GM23338 (cell line): ENCODE results near the gene HGF.

Experiments
- POLR2AphosphoS5 ChIP-seq: IDR thresholded peaks from 2 replicates; pipeline ENCODE4 v1.6.1; 2016; ENCODE audit warnings: antibody characterized with exemption, low read depth
- TF ChIP-seq, protein P1 (sequence below), 2 experiments: fragments of 200-600 bp in 1 of 2; sonication (generic) in 1 of 2; conservative IDR thresholded peaks; 2 replicates each; pipeline versions ENCODE4 v1.5.1 to v1.6.1; 2016 to 2017; ENCODE audit warnings: antibody characterized with exemption in 2 of 2, low read depth in 2 of 2, mild to moderate bottlenecking in 2 of 2, moderate library complexity in 1 of 2
- TF ChIP-seq, protein P2 (sequence below): IDR thresholded peaks from one replicate; pipeline ENCODE4 v1.6.1; 2018; ENCODE audit warnings: antibody characterized with exemption; ENCODE audit not compliant: unreplicated experiment

DNA sequence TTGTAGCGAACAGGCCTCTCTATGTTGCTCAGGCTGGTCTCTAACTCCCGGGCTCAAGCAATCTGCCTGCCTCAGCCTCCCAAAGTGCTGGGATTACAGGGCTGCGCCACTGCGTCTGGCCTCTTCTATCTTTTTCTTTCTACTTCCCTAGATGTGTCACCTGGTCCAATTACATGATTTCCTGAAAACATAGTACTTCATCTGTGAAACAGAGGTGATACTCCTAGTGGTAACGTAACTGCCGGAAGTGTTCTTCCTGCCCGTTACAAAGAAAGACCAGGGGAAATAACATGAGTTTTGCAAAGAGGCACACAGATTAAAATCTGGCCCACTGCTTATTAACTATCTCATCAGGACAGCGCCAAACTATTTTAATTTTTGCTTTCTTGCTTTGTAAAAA lies 18.4 kb upstream of the HGF start:
- TF ChIP-seq, protein P1, sequence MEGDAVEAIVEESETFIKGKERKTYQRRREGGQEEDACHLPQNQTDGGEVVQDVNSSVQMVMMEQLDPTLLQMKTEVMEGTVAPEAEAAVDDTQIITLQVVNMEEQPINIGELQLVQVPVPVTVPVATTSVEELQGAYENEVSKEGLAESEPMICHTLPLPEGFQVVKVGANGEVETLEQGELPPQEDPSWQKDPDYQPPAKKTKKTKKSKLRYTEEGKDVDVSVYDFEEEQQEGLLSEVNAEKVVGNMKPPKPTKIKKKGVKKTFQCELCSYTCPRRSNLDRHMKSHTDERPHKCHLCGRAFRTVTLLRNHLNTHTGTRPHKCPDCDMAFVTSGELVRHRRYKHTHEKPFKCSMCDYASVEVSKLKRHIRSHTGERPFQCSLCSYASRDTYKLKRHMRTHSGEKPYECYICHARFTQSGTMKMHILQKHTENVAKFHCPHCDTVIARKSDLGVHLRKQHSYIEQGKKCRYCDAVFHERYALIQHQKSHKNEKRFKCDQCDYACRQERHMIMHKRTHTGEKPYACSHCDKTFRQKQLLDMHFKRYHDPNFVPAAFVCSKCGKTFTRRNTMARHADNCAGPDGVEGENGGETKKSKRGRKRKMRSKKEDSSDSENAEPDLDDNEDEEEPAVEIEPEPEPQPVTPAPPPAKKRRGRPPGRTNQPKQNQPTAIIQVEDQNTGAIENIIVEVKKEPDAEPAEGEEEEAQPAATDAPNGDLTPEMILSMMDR (conservative IDR thresholded peaks at IDR 0.05; ENCODE audit: low read depth in 2 of 2) = no peak
- TF ChIP-seq, protein P2, sequence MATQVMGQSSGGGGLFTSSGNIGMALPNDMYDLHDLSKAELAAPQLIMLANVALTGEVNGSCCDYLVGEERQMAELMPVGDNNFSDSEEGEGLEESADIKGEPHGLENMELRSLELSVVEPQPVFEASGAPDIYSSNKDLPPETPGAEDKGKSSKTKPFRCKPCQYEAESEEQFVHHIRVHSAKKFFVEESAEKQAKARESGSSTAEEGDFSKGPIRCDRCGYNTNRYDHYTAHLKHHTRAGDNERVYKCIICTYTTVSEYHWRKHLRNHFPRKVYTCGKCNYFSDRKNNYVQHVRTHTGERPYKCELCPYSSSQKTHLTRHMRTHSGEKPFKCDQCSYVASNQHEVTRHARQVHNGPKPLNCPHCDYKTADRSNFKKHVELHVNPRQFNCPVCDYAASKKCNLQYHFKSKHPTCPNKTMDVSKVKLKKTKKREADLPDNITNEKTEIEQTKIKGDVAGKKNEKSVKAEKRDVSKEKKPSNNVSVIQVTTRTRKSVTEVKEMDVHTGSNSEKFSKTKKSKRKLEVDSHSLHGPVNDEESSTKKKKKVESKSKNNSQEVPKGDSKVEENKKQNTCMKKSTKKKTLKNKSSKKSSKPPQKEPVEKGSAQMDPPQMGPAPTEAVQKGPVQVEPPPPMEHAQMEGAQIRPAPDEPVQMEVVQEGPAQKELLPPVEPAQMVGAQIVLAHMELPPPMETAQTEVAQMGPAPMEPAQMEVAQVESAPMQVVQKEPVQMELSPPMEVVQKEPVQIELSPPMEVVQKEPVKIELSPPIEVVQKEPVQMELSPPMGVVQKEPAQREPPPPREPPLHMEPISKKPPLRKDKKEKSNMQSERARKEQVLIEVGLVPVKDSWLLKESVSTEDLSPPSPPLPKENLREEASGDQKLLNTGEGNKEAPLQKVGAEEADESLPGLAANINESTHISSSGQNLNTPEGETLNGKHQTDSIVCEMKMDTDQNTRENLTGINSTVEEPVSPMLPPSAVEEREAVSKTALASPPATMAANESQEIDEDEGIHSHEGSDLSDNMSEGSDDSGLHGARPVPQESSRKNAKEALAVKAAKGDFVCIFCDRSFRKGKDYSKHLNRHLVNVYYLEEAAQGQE = no peak
- TF ChIP-seq POLR2AphosphoS5 = no peak
